SK-N-SH (cell line): ENCODE results near the gene ILDR1.

Experiments used
- JUND ChIP-seq: IDR thresholded peaks from 2 replicates; pipeline ENCODE4 v1.4.0; 2012
- MEF2A ChIP-seq: IDR thresholded peaks from 2 replicates; pipeline ENCODE4 v1.4.0; 2012; ENCODE audit warnings: low read depth, borderline replicate concordance
- RAD21 ChIP-seq: IDR thresholded peaks from 2 replicates; pipeline ENCODE4 v1.6.1; 2012; ENCODE audit warnings: mild to moderate bottlenecking, low read length
- RFX5 ChIP-seq: IDR thresholded peaks from 2 replicates; pipeline ENCODE4 v1.6.1; 2012; ENCODE audit warnings: mild to moderate bottlenecking, improper control_type of control experiment, low read length
- SMC3 ChIP-seq: IDR thresholded peaks from 2 replicates; pipeline ENCODE4 v1.6.1; 2012; ENCODE audit warnings: low read depth, low read length, improper control_type of control experiment
- TAF1 ChIP-seq: IDR thresholded peaks from 2 replicates; pipeline ENCODE4 v1.6.1; 2012; ENCODE audit warnings: low read depth, mild to moderate bottlenecking, low read length, moderate library complexity, borderline replicate concordance
- TEAD4 ChIP-seq: IDR thresholded peaks from 2 replicates; pipeline ENCODE4 v1.4.0; 2012; ENCODE audit warnings: mild to moderate bottlenecking, borderline replicate concordance; ENCODE audit not compliant: insufficient read depth
- TF ChIP-seq, protein P1 (sequence below): fragments of 200-600 bp; sonication (generic); IDR thresholded peaks from 2 replicates; pipeline ENCODE4 v1.6.1; 2017; ENCODE audit warnings: antibody characterized with exemption, mild to moderate bottlenecking, moderate library complexity
- TF ChIP-seq, protein P2 (sequence below): IDR thresholded peaks from 2 replicates; pipeline ENCODE4 v1.4.0; 2012; ENCODE audit warnings: low read depth
- TF ChIP-seq, protein P3 (sequence below): IDR thresholded peaks from 2 replicates; pipeline ENCODE4 v1.6.1; 2012; ENCODE audit warnings: mild to moderate bottlenecking, low read depth, low read length, moderate library complexity

DNA sequence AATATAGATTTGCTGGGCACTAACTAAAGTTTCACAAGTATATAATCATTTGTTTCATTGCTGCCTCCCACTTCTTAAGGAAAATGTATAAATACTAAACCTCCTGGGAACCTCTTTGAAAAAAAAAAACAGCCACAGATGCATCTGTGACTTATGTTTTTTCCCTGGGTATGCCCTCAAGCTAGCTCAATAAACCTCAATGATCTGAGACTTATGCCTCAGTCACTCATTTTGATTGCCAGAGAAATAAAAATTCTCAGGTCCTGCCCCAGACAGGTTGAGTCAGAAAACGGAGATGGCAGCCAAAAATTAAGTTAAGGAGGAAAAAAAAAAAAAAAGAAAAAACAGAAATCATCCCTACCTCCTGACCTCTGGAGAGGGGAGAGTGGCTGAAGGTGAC, 22.1 kb downstream of the ILDR1 start:
- TF ChIP-seq RAD21 (no peak), TAF1 (no peak), TEAD4 (no peak), RFX5 (no peak), MEF2A (no peak), JUND (no peak), SMC3 (no peak)
- TF ChIP-seq, protein P1, sequence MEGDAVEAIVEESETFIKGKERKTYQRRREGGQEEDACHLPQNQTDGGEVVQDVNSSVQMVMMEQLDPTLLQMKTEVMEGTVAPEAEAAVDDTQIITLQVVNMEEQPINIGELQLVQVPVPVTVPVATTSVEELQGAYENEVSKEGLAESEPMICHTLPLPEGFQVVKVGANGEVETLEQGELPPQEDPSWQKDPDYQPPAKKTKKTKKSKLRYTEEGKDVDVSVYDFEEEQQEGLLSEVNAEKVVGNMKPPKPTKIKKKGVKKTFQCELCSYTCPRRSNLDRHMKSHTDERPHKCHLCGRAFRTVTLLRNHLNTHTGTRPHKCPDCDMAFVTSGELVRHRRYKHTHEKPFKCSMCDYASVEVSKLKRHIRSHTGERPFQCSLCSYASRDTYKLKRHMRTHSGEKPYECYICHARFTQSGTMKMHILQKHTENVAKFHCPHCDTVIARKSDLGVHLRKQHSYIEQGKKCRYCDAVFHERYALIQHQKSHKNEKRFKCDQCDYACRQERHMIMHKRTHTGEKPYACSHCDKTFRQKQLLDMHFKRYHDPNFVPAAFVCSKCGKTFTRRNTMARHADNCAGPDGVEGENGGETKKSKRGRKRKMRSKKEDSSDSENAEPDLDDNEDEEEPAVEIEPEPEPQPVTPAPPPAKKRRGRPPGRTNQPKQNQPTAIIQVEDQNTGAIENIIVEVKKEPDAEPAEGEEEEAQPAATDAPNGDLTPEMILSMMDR = no peak
- TF ChIP-seq, protein P2, sequence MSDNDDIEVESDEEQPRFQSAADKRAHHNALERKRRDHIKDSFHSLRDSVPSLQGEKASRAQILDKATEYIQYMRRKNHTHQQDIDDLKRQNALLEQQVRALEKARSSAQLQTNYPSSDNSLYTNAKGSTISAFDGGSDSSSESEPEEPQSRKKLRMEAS = no peak
- TF ChIP-seq, protein P3, sequence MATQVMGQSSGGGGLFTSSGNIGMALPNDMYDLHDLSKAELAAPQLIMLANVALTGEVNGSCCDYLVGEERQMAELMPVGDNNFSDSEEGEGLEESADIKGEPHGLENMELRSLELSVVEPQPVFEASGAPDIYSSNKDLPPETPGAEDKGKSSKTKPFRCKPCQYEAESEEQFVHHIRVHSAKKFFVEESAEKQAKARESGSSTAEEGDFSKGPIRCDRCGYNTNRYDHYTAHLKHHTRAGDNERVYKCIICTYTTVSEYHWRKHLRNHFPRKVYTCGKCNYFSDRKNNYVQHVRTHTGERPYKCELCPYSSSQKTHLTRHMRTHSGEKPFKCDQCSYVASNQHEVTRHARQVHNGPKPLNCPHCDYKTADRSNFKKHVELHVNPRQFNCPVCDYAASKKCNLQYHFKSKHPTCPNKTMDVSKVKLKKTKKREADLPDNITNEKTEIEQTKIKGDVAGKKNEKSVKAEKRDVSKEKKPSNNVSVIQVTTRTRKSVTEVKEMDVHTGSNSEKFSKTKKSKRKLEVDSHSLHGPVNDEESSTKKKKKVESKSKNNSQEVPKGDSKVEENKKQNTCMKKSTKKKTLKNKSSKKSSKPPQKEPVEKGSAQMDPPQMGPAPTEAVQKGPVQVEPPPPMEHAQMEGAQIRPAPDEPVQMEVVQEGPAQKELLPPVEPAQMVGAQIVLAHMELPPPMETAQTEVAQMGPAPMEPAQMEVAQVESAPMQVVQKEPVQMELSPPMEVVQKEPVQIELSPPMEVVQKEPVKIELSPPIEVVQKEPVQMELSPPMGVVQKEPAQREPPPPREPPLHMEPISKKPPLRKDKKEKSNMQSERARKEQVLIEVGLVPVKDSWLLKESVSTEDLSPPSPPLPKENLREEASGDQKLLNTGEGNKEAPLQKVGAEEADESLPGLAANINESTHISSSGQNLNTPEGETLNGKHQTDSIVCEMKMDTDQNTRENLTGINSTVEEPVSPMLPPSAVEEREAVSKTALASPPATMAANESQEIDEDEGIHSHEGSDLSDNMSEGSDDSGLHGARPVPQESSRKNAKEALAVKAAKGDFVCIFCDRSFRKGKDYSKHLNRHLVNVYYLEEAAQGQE = no peak
